Measurements from ENCODE around the gene LMCD1.

Gene LMCD1

DNA sequence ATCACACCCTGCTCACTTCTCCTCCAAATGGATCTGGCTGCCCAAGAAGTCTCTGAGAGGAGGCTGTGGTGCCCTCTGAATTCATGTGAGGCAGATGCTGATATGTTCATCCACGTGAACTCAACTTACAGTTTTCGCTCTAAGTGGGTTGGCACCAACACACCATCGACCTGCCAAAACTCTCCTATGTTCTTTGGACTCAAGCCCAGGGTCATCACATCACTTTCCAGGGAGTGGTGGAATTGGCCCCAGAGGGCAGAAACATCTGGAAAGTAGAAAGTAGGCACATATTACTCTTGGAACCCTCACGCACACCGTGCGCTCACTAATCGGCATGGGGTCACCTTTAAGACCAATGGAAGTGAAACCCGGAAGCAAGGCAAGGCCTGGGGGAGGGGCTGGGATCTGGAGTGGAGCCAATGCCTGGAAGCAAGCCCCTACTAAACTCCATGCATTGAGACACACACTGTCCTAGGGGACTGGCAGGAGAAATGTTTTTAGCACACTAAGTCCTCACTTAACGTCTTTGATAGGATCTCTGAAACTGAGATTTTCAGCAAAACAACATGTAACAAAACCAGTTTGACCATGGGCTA, 101.6 kb downstream of the LMCD1 start:
- Histone ChIP-seq H3K9ac (ENCODE audit: low read depth, low read length, poor library complexity) (no peak overlapping the region), H2AK5ac (ENCODE audit: low read depth, low read length) (no peak overlapping the region), H3K4me3 (ENCODE audit: low read length in 2 of 2) (no peak overlapping the region), H3K79me1 (ENCODE audit: low read depth, low read length) (no peaks in the 10 kb centered on the region), H3K4me1 (ENCODE audit: control insufficient read depth in 2 of 2, insufficient read depth in 1 of 2, low read depth in 1 of 2, low read length in 2 of 2) (peaks cover 2 to 4% of the 10 kb centered on the region in 2 donors), H4K91ac (ENCODE audit: low read depth, low read length, poor library complexity) (no peak overlapping the region), H3K4me2 (ENCODE audit: insufficient read depth, low read length, poor library complexity, severe bottlenecking) (no peak overlapping the region), H3K4ac (ENCODE audit: low read length) (no peak overlapping the region), H2BK15ac (ENCODE audit: low read length) (no peak overlapping the region), H4K8ac (ENCODE audit: low read depth, low read length) (no peak overlapping the region), H3K27ac (replicated peaks; ENCODE audit: low read length) (no peak overlapping the region), H2BK120ac (ENCODE audit: low read depth, low read length) (no peak overlapping the region), H3K36me3 (replicated peaks in 1 of 2; ENCODE audit: control insufficient read depth in 2 of 2, insufficient read depth in 2 of 2, low read length in 2 of 2) (no peaks in the 10 kb centered on the region), H3K18ac (ENCODE audit: low read length) (no peak overlapping the region), H2BK5ac (ENCODE audit: low read length) (no peak overlapping the region), H2BK12ac (ENCODE audit: low read length) (no peak overlapping the region), H3K14ac (ENCODE audit: low read length) (no peak overlapping the region), H3K9me3 (replicated peaks in 1 of 2; ENCODE audit: control insufficient read depth in 2 of 2, insufficient read depth in 1 of 2, low read depth in 1 of 2, low read length in 2 of 2) (no peaks in the 10 kb centered on the region), H3K27me3 (ENCODE audit: control insufficient read depth in 3 of 3, insufficient read depth in 3 of 3, low read depth in 1 of 3, low read length in 3 of 3) (no peaks in the 10 kb centered on the region), H2AFZ (ENCODE audit: low read length) (no peak overlapping the region), H3K23ac (ENCODE audit: low read depth, low read length, poor library complexity) (no peak overlapping the region)
- WGBS, 2 donors (ENCODE audit: extremely low coverage in 2 of 2, insufficient read length in 2 of 2, insufficient replicate concordance in 1 of 2): no CpG with 5 or more reads among the region's 9 CpGs
- DNase-seq (ENCODE audit: low spot score): no peak

DNA sequence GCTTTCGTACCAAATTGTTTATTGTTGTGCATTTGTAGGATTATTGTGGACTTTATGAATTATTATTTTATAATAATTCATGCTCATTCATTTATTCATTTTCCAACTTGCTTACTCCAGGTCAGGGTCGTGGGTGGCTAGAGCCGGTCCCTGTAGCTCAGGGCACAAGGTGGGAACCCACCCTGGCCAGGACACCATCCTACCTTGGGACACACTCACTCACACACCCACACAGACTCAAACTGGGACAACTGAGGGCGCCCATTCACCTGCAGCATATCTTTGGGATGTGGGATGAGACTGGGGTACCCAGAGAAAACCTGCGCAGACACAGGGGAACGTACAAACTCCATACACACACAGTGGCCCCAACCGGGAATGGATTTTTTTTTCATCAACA, 102.4 kb downstream of the LMCD1 start:
- Histone ChIP-seq H2BK12ac (ENCODE audit: low read length) (no peak overlapping the region), H3K23ac (ENCODE audit: low read depth, low read length, poor library complexity) (no peak overlapping the region), H3K4me2 (ENCODE audit: insufficient read depth, low read length, poor library complexity, severe bottlenecking) (no peak overlapping the region), H2BK120ac (ENCODE audit: low read depth, low read length) (peak overlapping the region; percentile 43), H3K27me3 (ENCODE audit: control insufficient read depth in 3 of 3, insufficient read depth in 3 of 3, low read depth in 1 of 3, low read length in 3 of 3) (no peaks in the 10 kb centered on the region), H3K27ac (replicated peaks; ENCODE audit: low read length) (no peak overlapping the region), H2AK5ac (ENCODE audit: low read depth, low read length) (no peak overlapping the region), H4K8ac (ENCODE audit: low read depth, low read length) (no peak overlapping the region), H2BK15ac (ENCODE audit: low read length) (no peak overlapping the region), H4K91ac (ENCODE audit: low read depth, low read length, poor library complexity) (no peak overlapping the region), H3K79me1 (ENCODE audit: low read depth, low read length) (no peaks in the 10 kb centered on the region), H3K18ac (ENCODE audit: low read length) (peak overlapping the region; percentile 83), H3K36me3 (replicated peaks in 1 of 2; ENCODE audit: control insufficient read depth in 2 of 2, insufficient read depth in 2 of 2, low read length in 2 of 2) (no peaks in the 10 kb centered on the region), H2BK5ac (ENCODE audit: low read length) (peak overlapping the region; percentile 39), H3K4me1 (ENCODE audit: control insufficient read depth in 2 of 2, insufficient read depth in 1 of 2, low read depth in 1 of 2, low read length in 2 of 2) (peaks cover 2 to 7% of the 10 kb centered on the region in 2 donors), H3K4me3 (ENCODE audit: low read length in 2 of 2) (no peak overlapping the region), H3K4ac (ENCODE audit: low read length) (no peak overlapping the region), H2AFZ (ENCODE audit: low read length) (no peak overlapping the region), H3K9me3 (replicated peaks in 1 of 2; ENCODE audit: control insufficient read depth in 2 of 2, insufficient read depth in 1 of 2, low read depth in 1 of 2, low read length in 2 of 2) (peaks cover 0 to 3% of the 10 kb centered on the region in 2 donors), H3K14ac (ENCODE audit: low read length) (no peak overlapping the region), H3K9ac (ENCODE audit: low read depth, low read length, poor library complexity) (no peak overlapping the region)
- DNase-seq (ENCODE audit: low spot score): no peak
- WGBS, 2 donors (ENCODE audit: extremely low coverage in 2 of 2, insufficient read length in 2 of 2, insufficient replicate concordance in 1 of 2): no CpG with 5 or more reads among the region's 7 CpGs

DNA sequence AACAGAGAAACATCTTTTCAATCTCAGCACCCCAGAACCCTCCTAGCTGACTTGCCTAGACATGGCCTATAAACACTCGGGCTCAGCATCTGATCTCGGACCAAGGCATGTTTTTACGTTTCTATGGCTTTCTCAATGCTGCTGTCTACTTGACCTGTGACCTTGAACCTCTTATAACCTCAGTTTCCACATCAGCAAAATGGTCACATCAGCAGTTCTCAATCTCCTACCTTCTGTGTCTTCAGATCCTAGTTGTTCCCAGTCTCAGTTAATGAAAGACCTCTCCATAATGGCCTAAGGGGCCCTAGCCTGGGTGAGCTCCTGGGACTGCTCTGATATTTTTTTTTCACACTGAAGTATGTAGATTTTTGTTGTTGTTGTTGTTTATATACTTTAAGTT, 103.4 kb downstream of the LMCD1 start:
- Histone ChIP-seq H3K14ac (ENCODE audit: low read length) (no peak overlapping the region), H2BK5ac (ENCODE audit: low read length) (no peak overlapping the region), H3K36me3 (replicated peaks in 1 of 2; ENCODE audit: control insufficient read depth in 2 of 2, insufficient read depth in 2 of 2, low read length in 2 of 2) (no peaks in the 10 kb centered on the region), H3K18ac (ENCODE audit: low read length) (no peak overlapping the region), H3K27ac (replicated peaks; ENCODE audit: low read length) (no peak overlapping the region), H3K9me3 (replicated peaks in 1 of 2; ENCODE audit: control insufficient read depth in 2 of 2, insufficient read depth in 1 of 2, low read depth in 1 of 2, low read length in 2 of 2) (peaks cover 0 to 5% of the 10 kb centered on the region in 2 donors), H3K9ac (ENCODE audit: low read depth, low read length, poor library complexity) (no peak overlapping the region), H4K91ac (ENCODE audit: low read depth, low read length, poor library complexity) (no peak overlapping the region), H3K4me3 (ENCODE audit: low read length in 2 of 2) (no peak overlapping the region), H3K23ac (ENCODE audit: low read depth, low read length, poor library complexity) (no peak overlapping the region), H3K79me1 (ENCODE audit: low read depth, low read length) (no peaks in the 10 kb centered on the region), H2BK120ac (ENCODE audit: low read depth, low read length) (no peak overlapping the region), H2AFZ (ENCODE audit: low read length) (no peak overlapping the region), H2BK12ac (ENCODE audit: low read length) (no peak overlapping the region), H3K4ac (ENCODE audit: low read length) (no peak overlapping the region), H2AK5ac (ENCODE audit: low read depth, low read length) (no peak overlapping the region), H2BK15ac (ENCODE audit: low read length) (no peak overlapping the region), H3K4me1 (ENCODE audit: control insufficient read depth in 2 of 2, insufficient read depth in 1 of 2, low read depth in 1 of 2, low read length in 2 of 2) (peaks cover 2 to 9% of the 10 kb centered on the region in 2 donors), H3K4me2 (ENCODE audit: insufficient read depth, low read length, poor library complexity, severe bottlenecking) (no peak overlapping the region), H3K27me3 (ENCODE audit: control insufficient read depth in 3 of 3, insufficient read depth in 3 of 3, low read depth in 1 of 3, low read length in 3 of 3) (no peaks in the 10 kb centered on the region), H4K8ac (ENCODE audit: low read depth, low read length) (no peak overlapping the region)
- DNase-seq (ENCODE audit: low spot score): no peak
- WGBS, 2 donors (ENCODE audit: extremely low coverage in 2 of 2, insufficient read length in 2 of 2, insufficient replicate concordance in 1 of 2): no CpG with 5 or more reads among the region's 3 CpGs

DNA sequence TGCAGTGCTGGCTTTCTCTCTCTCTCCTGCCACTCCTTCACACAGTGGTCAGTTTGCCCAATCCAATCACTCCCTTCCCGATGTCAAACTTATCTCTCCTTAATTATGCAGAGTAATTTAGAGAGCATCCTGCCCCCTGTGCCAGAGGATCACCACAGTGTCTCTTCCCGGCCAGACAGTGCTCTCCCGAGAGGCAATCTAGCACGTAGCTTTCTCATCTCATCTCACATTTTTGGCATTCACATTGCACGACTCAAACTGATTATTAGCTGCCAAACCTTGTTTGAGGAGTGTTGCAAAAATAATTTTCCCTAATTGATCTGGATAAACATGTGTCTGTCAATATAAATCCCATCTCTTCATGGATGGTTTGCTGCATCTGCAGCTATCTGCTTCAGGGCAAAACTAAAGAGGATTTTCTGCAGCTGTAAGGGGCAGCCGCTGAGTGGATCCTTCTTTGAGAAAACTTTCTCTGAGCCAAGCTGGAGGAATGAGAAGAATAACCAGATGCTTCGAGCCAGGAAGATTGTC, 105.1 kb downstream of the LMCD1 start:
- Histone ChIP-seq H3K4ac (ENCODE audit: low read length) (no peak overlapping the region), H3K23ac (ENCODE audit: low read depth, low read length, poor library complexity) (no peak overlapping the region), H3K18ac (ENCODE audit: low read length) (peak overlapping the region; percentile 5), H2BK12ac (ENCODE audit: low read length) (no peak overlapping the region), H3K4me3 (ENCODE audit: low read length in 2 of 2) (no peak overlapping the region), H3K4me1 (ENCODE audit: control insufficient read depth in 2 of 2, insufficient read depth in 1 of 2, low read depth in 1 of 2, low read length in 2 of 2) (peaks cover 2 to 11% of the 10 kb centered on the region in 2 donors), H2BK15ac (ENCODE audit: low read length) (no peak overlapping the region), H2AK5ac (ENCODE audit: low read depth, low read length) (no peak overlapping the region), H2AFZ (ENCODE audit: low read length) (peak overlapping the region; percentile 63), H3K9ac (ENCODE audit: low read depth, low read length, poor library complexity) (no peak overlapping the region), H2BK5ac (ENCODE audit: low read length) (no peak overlapping the region), H3K9me3 (replicated peaks in 1 of 2; ENCODE audit: control insufficient read depth in 2 of 2, insufficient read depth in 1 of 2, low read depth in 1 of 2, low read length in 2 of 2) (peaks cover 2 to 11% of the 10 kb centered on the region in 2 donors), H3K14ac (ENCODE audit: low read length) (no peak overlapping the region), H2BK120ac (ENCODE audit: low read depth, low read length) (no peak overlapping the region), H3K79me1 (ENCODE audit: low read depth, low read length) (no peaks in the 10 kb centered on the region), H3K36me3 (replicated peaks in 1 of 2; ENCODE audit: control insufficient read depth in 2 of 2, insufficient read depth in 2 of 2, low read length in 2 of 2) (no peaks in the 10 kb centered on the region), H4K8ac (ENCODE audit: low read depth, low read length) (no peak overlapping the region), H3K4me2 (ENCODE audit: insufficient read depth, low read length, poor library complexity, severe bottlenecking) (no peak overlapping the region), H3K27ac (replicated peaks; ENCODE audit: low read length) (no peak overlapping the region), H4K91ac (ENCODE audit: low read depth, low read length, poor library complexity) (no peak overlapping the region), H3K27me3 (ENCODE audit: control insufficient read depth in 3 of 3, insufficient read depth in 3 of 3, low read depth in 1 of 3, low read length in 3 of 3) (no peaks in the 10 kb centered on the region)
- DNase-seq (ENCODE audit: low spot score): no peak
- no CpG with 5 or more reads among the region's 7 CpGs for WGBS, 2 donors (ENCODE audit: extremely low coverage in 2 of 2, insufficient read length in 2 of 2, insufficient replicate concordance in 1 of 2)

Measured in neuronal stem cell (in vitro differentiated cells).